KMS-11 (cell line): ENCODE measurements around the gene PRDM16.

Experiments
- H2AFZ ChIP-seq: fragments of 200-600 bp; sonication (generic); 2 replicates; pipeline ENCODE4 v1.6.1; 2016; ENCODE audit warnings: antibody characterized with exemption, mixed run types, low read depth
- H3K27ac ChIP-seq: fragments of 200-600 bp; sonication (generic); 2 replicates; pipeline ENCODE4 v1.6.1; 2016; ENCODE audit warnings: mild to moderate bottlenecking, mixed run types
- H3K27me3 ChIP-seq: fragments of 200-600 bp; sonication (generic); 2 replicates; pipeline ENCODE4 v1.6.1; 2017; ENCODE audit warnings: mild to moderate bottlenecking, low read depth, mixed run types, moderate library complexity; ENCODE audit not compliant: insufficient read depth
- H3K36me3 ChIP-seq: fragments of 200-600 bp; sonication (generic); 2 replicates; pipeline ENCODE4 v1.6.1; 2017; ENCODE audit warnings: mild to moderate bottlenecking, mixed run types; ENCODE audit not compliant: insufficient read depth
- H3K4me1 ChIP-seq: fragments of 200-600 bp; sonication (generic); 2 replicates; pipeline ENCODE4 v1.6.1; 2016; ENCODE audit warnings: mild to moderate bottlenecking, low read depth, mixed run types; ENCODE audit not compliant: poor library complexity, severe bottlenecking
- H3K4me2 ChIP-seq: fragments of 200-600 bp; sonication (generic); 2 replicates; pipeline ENCODE4 v1.7.0; 2016; ENCODE audit warnings: mild to moderate bottlenecking, mixed run types
- H3K4me3 ChIP-seq: fragments of 200-600 bp; sonication (generic); IDR thresholded peaks from 2 replicates; pipeline ENCODE4 v1.6.1; 2017; ENCODE audit warnings: low read depth, low read length, mixed read lengths; ENCODE audit not compliant: insufficient read depth
- H3K79me2 ChIP-seq: fragments of 200-600 bp; sonication (generic); 2 replicates; pipeline ENCODE4 v1.6.1; 2016; ENCODE audit warnings: low read depth, mixed run types; ENCODE audit not compliant: insufficient read depth
- H3K9ac ChIP-seq: fragments of 200-600 bp; sonication (generic); 2 replicates; pipeline ENCODE4 v1.6.1; 2016; ENCODE audit warnings: mild to moderate bottlenecking, mixed run types
- H4K20me1 ChIP-seq: fragments of 200-600 bp; sonication (generic); 2 replicates; pipeline ENCODE4 v1.6.1; 2016; ENCODE audit warnings: mild to moderate bottlenecking, mixed run types; ENCODE audit not compliant: insufficient read depth
- TF ChIP-seq, protein P1 (sequence below): fragments of 200-600 bp; sonication (generic); conservative IDR thresholded peaks from 2 replicates; pipeline ENCODE4 v1.6.1; 2017; ENCODE audit warnings: low read depth, mild to moderate bottlenecking, antibody characterized with exemption, low read length, moderate library complexity, mixed read lengths

Gene PRDM16

DNA sequence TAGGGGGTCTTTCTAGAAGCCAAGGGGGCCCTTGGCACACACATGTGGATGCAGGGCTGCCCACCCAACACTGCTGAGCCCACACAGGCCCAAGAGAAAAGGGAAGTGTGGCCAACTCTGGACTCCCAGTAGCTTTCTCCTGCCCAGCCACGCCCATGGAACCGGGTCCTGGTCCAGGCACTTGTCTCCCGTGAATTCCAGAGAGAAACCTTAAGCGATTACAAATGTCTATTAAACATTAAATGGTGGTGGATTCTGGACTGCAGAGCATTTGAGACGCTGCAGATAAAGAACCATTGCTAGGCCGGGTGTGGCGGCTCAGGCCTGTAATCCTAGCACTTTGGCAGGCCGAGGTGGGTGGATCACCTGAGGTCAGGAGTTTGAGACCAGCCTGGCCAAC, 284.9 kb downstream of the PRDM16 start:
- H4K20me1 ChIP-seq = no peaks in the 10 kb centered on the region
- H3K4me2 ChIP-seq = no peak overlapping the region
- TF ChIP-seq, protein P1, sequence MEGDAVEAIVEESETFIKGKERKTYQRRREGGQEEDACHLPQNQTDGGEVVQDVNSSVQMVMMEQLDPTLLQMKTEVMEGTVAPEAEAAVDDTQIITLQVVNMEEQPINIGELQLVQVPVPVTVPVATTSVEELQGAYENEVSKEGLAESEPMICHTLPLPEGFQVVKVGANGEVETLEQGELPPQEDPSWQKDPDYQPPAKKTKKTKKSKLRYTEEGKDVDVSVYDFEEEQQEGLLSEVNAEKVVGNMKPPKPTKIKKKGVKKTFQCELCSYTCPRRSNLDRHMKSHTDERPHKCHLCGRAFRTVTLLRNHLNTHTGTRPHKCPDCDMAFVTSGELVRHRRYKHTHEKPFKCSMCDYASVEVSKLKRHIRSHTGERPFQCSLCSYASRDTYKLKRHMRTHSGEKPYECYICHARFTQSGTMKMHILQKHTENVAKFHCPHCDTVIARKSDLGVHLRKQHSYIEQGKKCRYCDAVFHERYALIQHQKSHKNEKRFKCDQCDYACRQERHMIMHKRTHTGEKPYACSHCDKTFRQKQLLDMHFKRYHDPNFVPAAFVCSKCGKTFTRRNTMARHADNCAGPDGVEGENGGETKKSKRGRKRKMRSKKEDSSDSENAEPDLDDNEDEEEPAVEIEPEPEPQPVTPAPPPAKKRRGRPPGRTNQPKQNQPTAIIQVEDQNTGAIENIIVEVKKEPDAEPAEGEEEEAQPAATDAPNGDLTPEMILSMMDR = no peak
- H3K27me3 ChIP-seq = peaks cover 67% of the 10 kb centered on the region
- H2AFZ ChIP-seq = no peak overlapping the region
- H3K36me3 ChIP-seq = no peaks in the 10 kb centered on the region
- H3K27ac ChIP-seq = no peak overlapping the region
- H3K9ac ChIP-seq = no peak overlapping the region
- H3K4me1 ChIP-seq = no peaks in the 10 kb centered on the region
- H3K4me3 ChIP-seq = no peak overlapping the region
- no peaks in the 10 kb centered on the region for H3K79me2 ChIP-seq

DNA sequence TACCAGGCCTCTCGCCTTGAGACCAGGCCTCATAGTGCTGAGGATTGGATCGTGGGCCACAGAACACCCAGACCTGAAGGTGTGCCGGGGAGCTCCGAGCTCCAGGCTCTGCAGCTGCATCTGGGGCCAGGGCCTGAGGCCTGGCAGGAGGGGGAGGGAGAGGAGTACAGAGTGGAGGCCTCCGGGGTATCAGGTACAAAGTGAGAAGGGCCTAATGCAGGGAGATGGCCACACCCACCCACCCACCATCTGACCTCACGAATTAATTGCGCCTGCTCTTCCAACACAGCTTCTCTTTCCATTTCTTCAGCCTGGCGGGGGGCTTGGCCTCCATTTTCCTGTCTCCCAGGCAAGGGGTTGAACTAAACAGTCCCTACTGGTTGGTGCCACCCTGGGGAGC, 286.1 kb downstream of the PRDM16 start:
- Histone ChIP-seq H2AFZ (no peak overlapping the region), H3K27ac (no peak overlapping the region), H4K20me1 (no peaks in the 10 kb centered on the region), H3K4me1 (no peaks in the 10 kb centered on the region), H3K27me3 (peaks cover 75% of the 10 kb centered on the region), H3K79me2 (no peaks in the 10 kb centered on the region), H3K4me2 (no peak overlapping the region), H3K36me3 (no peaks in the 10 kb centered on the region), H3K4me3 (no peak overlapping the region), H3K9ac (no peak overlapping the region)
- TF ChIP-seq, protein P1 = no peak

DNA sequence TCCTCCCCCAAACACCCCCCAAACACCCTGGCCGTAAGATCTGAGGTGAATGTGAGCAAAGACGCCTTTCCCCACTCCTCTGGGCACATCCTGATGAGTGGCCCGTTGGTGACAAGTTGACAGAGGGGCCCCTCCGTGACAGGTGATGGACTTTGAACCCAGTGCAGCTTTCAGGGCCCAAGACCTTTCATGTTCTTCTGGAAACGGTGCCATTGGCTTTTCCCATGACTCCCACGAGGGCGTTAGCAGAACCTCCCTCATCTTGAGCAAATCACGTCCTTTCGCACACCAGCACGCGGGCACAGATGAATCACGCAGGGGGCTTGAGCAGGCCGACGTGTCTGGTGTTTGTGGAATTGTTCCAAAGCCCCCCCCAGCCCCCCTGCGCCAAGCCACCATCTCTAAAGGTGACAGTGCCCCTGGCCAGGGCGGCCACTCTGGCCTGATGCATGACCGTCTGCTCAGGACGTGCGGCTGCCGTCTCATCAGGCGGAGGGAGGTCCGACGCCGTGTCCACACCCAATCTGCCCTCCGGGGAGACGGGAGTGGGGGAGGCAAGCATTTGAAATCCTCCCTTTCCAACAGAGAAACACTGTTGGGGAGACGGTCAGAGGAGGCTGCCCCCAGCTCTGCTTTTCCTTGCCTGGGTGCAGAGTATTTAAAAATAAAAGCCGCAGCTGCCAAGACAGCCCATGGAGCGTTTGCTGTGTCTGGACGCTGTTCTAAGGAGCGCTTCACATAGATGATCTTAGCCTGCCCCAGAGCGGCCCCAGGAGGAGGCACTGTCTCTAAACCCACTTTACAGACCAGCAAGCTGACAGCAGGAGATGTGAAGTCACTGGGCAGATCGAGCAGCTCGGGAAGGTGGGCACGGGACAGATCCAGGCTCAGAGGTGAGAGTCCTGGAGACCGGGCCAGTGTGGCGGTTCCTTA, 287.2 kb downstream of the PRDM16 start:
- Histone ChIP-seq H3K4me3 (no peak overlapping the region), H3K79me2 (no peaks in the 10 kb centered on the region), H3K27me3 (peaks cover 78% of the 10 kb centered on the region), H3K9ac (no peak overlapping the region), H2AFZ (no peak overlapping the region), H3K4me2 (no peak overlapping the region), H4K20me1 (no peaks in the 10 kb centered on the region), H3K27ac (no peak overlapping the region), H3K36me3 (no peaks in the 10 kb centered on the region), H3K4me1 (no peaks in the 10 kb centered on the region)
- TF ChIP-seq, protein P1 = no peak

DNA sequence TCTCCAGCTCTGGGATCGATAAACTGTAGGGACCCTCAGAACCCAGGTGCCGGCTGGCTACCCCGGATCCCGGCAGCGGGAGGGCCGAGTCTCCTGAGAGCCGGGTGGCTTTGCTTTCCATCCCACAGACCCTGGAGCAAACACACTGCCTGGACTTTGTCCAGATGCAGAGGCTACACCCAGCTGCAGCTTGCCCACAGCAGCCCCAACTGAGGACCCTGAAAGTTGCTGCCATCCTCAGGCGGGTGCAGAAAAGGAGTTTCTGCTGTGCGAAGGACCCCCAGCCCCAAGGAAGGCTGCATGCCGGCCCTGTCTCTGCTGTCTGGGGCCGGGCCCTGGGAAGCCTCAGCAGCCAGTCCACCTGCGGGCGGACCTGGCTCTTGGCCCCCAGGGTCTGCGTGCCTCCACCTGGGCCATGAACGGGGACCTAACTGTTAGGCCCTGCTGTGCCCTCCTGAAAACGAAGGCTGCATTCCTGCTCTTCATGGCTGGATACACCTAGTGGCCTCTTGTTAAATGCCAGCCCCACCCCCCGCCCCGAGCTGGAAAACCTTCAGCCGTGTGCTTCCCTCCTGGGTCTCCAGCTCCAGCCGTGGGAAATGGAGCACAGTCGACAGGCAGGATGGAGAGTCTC, 287.9 kb downstream of the PRDM16 start:
- Histone ChIP-seq H3K4me3 (no peak overlapping the region), H3K9ac (no peak overlapping the region), H3K79me2 (no peaks in the 10 kb centered on the region), H3K27me3 (peaks cover 86% of the 10 kb centered on the region), H2AFZ (no peak overlapping the region), H4K20me1 (no peaks in the 10 kb centered on the region), H3K27ac (no peak overlapping the region), H3K4me1 (no peaks in the 10 kb centered on the region), H3K4me2 (no peak overlapping the region), H3K36me3 (no peaks in the 10 kb centered on the region)
- TF ChIP-seq, protein P1 = no peak
